ENCODE measurements around the gene CCDC188. TPM values are rescaled to one million over a fixed set of nuclear protein-coding genes. Genes with fewer than 3 reads are reported as not detected.

CCDC188 gene
- total RNA-seq, 6 experiments from 2014 or later, result not detected

DNA sequence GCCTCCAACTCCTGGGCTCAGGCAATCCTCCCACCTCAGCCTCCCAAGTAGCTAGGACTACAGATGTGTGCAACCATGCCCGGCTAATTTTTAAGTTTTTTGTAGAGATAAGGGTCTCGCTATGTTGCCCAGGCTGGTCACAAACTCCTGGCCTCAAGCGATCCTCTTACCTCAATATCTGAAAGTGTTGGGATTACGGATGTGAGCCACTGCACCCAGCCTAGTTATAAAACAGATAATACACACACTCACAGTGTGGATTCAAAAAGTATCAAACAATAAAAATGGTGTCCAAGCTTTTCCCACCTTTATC is 377 bp upstream of the CCDC188 start:
- intact Hi-C loops (cut with DNase I), result no loop called here
- H3K36me3 ChIP-seq, result no peaks in the 10 kb centered on the region
- ATAC-seq (no peak), DNase-seq (no peak)
- H3K27me3 ChIP-seq, result no peaks in the 10 kb centered on the region
- H3K4me1 ChIP-seq, result no peaks in the 10 kb centered on the region
- TF ChIP-seq POLR2A (IDR thresholded peaks at IDR 0.05), result no peak
- TF ChIP-seq CTCF (IDR thresholded peaks at IDR 0.05), result no peak
- no peak overlapping the region for H3K4me3 ChIP-seq
- H3K9me3 ChIP-seq, result no peaks in the 10 kb centered on the region
- H3K27ac ChIP-seq, result no peak overlapping the region
- whole genome bisulfite sequencing (ENCODE audit: insufficient coverage, low coverage, low lambda C conversion rate, missing lambda C conversion rate), result 84% methylated on average over 4 of the region's 4 CpGs

- no peaks in the 10 kb centered on the region for H3K27me3 ChIP-seq
- ATAC-seq (no peak), DNase-seq (no peak)
- intact Hi-C loops (cut with DNase I), result no loop called here
- H3K27ac ChIP-seq, result no peak overlapping the region
- H3K9me3 ChIP-seq, result no peaks in the 10 kb centered on the region
- TF ChIP-seq POLR2A (IDR thresholded peaks at IDR 0.05), result no peak
- no peak for TF ChIP-seq CTCF (IDR thresholded peaks at IDR 0.05)
- H3K36me3 ChIP-seq, result no peaks in the 10 kb centered on the region
- no peaks in the 10 kb centered on the region for H3K4me1 ChIP-seq
- WGBS (ENCODE audit: insufficient coverage, low coverage, low lambda C conversion rate, missing lambda C conversion rate), result no CpG with 5 or more reads among the region's 32 CpGs
- no peak overlapping the region for H3K4me3 ChIP-seq
Measured at GRCh38 chr22:20149257-20150250, 1.3 kb downstream of the CCDC188 start.

DNA sequence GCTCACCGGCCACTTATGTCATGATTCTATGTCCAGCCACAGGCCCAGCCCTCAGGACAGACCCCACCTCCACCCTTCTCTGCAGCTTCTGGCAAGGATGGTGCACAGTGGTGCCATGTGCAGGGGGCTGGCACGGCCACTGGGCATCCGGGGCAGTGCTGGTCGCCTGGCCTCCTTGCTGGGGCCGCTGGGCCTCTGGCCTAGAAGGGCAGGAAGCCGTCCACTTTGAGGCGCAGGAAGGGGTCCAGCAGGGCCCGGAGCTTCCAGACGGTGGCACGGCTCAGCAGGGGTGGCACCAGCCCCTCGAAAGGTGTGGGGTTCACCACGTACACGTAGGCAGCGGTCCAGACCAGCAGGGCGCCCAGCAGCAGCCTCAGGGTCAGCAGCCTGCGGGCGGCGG is 2.4 kb downstream of the CCDC188 start:
- H3K9me3 ChIP-seq, result no peaks in the 10 kb centered on the region
- no CpG with 5 or more reads among the region's 18 CpGs for WGBS (ENCODE audit: insufficient coverage, low coverage, low lambda C conversion rate, missing lambda C conversion rate)
- no peak overlapping the region for H3K4me3 ChIP-seq
- DNase-seq (no peak), ATAC-seq (no peak)
- TF ChIP-seq POLR2A (IDR thresholded peaks at IDR 0.05) (no peak), CTCF (IDR thresholded peaks at IDR 0.05) (no peak)
- no peaks in the 10 kb centered on the region for H3K27me3 ChIP-seq
- no peak overlapping the region for H3K27ac ChIP-seq
- no peaks in the 10 kb centered on the region for H3K4me1 ChIP-seq
- intact Hi-C loops (cut with DNase I), result no loop called here
- no peaks in the 10 kb centered on the region for H3K36me3 ChIP-seq

- Histone ChIP-seq H3K27me3 (no peaks in the 10 kb centered on the region), H3K9me3 (no peaks in the 10 kb centered on the region), H3K4me3 (no peak overlapping the region), H3K27ac (no peak overlapping the region), H3K36me3 (no peaks in the 10 kb centered on the region), H3K4me1 (no peaks in the 10 kb centered on the region)
- intact Hi-C loops (cut with DNase I), result no loop called here
- TF ChIP-seq POLR2A (IDR thresholded peaks at IDR 0.05), result no peak
- TF ChIP-seq CTCF (IDR thresholded peaks at IDR 0.05), result no peak
- no peak for DNase-seq
- 67% methylated on average over 5 of the region's 14 CpGs for WGBS (ENCODE audit: insufficient coverage, low coverage, low lambda C conversion rate, missing lambda C conversion rate)
- ATAC-seq, result no peak
Measured at GRCh38 chr22:20147237-20147988, 3.4 kb downstream of the CCDC188 start.

All from right lobe of liver (tissue), 6 donors.